GM18498 (cell line): ENCODE data around the gene DCTN4.
A peak's percentile ranks its signal among the peaks of the same experiment; 100 is the strongest.

Experiments used
- ATAC-seq: cut with Tn5 transposase; IDR thresholded peaks from one replicate; pipeline ENCODE4 v1.9.1; 2021; ENCODE audit warnings: mild to moderate bottlenecking, moderate library complexity; ENCODE audit not compliant: unreplicated experiment

DCTN4 gene

DNA sequence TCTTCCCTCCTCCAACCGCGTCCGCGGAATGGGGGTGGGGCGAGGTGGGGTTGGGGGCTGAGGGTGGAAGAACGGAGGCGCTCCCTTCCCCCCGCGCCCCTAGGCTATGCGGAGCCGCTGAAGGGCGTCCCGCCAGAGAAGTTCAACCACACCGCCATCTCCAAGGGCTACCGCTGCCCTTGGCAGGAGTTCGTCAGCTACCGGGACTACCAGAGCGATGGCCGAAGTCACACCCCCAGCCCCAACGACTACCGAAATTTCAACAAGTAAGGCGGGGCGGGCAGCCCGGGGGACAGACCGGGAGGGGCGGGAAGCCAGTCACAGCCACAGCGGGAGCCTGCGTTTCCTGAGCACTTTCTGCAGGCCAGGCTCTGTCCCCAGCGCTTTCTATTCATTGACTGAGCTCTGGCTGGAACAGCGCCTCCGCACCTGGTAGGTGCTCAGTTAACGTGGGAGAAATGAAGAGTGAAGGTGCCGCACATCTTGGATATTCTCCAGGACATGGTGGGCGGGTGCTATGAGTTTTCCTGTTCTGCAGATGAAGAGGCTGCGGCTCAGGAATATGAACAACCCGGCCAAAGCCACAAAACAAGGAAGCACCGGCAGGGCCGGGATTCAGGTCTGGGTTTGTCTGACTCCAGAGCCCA, 86.5 kb downstream of the DCTN4 start:
- ATAC-seq = peak; percentile 51

- ATAC-seq = peak; percentile 29
Measured at GRCh38 chr5:150671509-150672236, 87.1 kb downstream of the DCTN4 start.

- no peak for ATAC-seq
Measured at GRCh38 chr5:150670948-150671310, 87.9 kb downstream of the DCTN4 start.

GRCh38 chr5:150670275-150670947, 88.4 kb downstream of the DCTN4 start:
- no peak for ATAC-seq

DNA sequence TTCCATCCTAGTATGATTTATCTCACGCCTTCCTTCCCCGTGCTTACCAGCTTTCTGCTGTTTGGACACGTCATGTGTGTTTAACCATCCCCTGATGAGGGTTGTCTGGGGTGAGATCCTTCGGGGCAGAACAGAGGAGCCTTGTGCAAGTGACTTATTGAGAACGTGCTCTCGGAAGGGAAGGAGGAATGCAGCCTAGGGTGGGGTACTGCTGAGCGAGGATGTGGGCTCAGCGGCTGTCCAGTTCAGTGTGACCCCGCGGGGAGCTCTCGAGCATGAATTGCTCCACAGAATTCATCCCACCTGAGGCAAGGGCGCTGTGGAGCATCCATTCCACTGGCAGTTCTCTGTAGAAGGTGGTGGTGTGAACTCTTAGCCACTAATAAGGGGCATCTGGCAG, 93.8 kb downstream of the DCTN4 start:
- ATAC-seq = no peak

DNA sequence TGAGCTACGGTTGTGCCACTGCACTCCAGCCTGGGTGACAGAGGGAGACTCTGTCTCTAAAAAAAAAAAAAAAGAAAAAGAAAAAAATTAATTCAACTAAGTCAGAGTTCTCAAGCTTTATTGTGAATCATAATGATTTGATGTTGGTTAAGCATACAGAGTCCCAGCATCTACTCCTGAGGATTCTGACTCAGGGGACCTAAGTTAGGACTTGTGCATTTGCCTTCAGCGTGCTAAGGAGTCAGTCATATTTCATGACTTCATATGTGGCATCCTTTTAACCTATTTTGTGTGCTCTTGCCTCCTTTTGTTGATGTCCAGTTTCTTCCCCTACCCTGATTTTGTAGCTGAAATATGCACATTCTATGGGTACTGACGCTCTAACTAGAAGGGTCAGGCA, 94.9 kb downstream of the DCTN4 start:
- ATAC-seq = no peak

DNA sequence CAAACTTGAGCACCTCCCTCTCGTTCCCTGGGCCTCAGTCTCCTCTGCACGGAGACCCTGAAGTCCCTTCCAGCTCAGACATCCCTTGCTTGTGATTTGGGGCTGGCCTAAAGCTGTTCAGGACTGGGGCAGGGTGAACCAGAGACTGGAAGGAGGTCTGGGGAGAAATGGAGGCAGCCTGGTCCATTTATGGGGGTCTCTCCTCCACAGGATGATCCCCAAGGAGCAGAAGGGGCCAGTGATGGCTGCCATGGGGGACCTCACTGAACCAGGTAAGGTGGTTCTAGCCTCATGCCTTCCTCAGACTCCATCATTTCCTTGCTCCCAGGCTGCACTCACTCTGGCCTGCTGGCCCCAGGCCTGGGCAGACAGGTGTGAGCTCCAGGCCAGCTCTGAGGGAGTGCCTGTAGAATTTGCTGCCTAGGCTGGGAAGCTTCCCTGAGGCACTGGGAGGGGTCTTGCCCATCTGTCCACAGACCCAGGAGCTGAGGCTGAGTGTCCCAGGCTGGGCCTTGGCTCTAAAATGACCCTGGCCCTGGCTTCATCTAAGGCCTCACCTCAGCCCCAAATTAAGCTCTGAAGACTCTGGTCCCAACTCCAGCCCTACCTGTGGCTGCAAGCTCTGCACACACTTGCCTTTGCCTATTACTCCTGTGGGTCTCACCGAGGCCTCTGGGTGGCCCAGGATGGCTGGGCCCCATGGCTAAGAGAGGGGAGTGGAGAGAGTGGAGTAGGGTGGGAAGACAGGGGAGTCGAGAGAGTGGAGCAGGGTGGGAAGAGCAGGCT, 95.9 kb downstream of the DCTN4 start:
- no peak for ATAC-seq

- no peak for ATAC-seq
Measured at GRCh38 chr5:150661821-150662596, 96.8 kb downstream of the DCTN4 start.

DNA sequence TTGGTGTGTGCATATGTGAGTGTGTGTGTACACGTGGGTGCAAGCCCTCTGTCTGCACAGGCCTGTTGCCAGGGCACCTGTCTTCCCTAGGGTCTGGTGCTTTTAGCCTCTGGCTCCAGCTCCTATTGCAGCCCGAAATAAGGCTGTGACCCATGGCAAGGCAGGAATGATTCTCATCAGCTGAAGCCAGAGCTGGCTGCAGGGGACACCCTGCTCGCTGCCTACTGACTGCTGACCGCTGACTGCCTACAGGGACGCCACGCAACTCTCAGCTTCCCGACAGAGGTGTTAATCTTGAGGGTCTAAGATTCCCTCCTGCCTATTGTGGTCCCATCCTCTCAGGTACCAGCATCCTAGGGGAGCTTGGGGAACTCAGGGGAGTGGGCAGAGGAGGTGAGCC, 97.7 kb downstream of the DCTN4 start, which contains the start of gene MYOZ3:
TSS of gene MYOZ3 (plus strand) at position 166 of the 400 bp plus-strand sequence. CDS start 1,691 bp downstream, outside the sequence.
- no peak for ATAC-seq

GRCh38 chr5:150660108-150660831, 98.5 kb downstream of the DCTN4 start:
- no peak for ATAC-seq

GRCh38 chr5:150659360-150660107, 99.3 kb downstream of the DCTN4 start:
- no peak for ATAC-seq

- no peak for ATAC-seq
Measured at GRCh38 chr5:150658699-150659265, 100.0 kb downstream of the DCTN4 start.
